Rectal smooth muscle tissue (tissue), 1 donor: Measurements from ENCODE around the gene ZNF440.
"Not testable (repeated sequence)": the region's sequence is repeated elsewhere in the genome, so short reads cannot be mapped to it uniquely, and the experiment has no call there.

Source experiments
- H3K27ac ChIP-seq: one replicate; pipeline ENCODE4 v1.7.0; 2013; ENCODE audit warnings: low read depth, low read length, inconsistent platforms
- H3K27me3 ChIP-seq: one replicate; pipeline ENCODE4 v1.7.0; 2013; ENCODE audit warnings: low read length; ENCODE audit not compliant: control insufficient read depth, insufficient read depth
- H3K36me3 ChIP-seq: one replicate; pipeline ENCODE4 v1.7.0; 2013; ENCODE audit warnings: low read length; ENCODE audit not compliant: control insufficient read depth, insufficient read depth
- H3K4me1 ChIP-seq: one replicate; pipeline ENCODE4 v1.7.0; 2013; ENCODE audit warnings: low read length; ENCODE audit not compliant: control insufficient read depth, insufficient read depth
- H3K4me3 ChIP-seq: one replicate; pipeline ENCODE4 v1.7.0; 2013; ENCODE audit warnings: low read length
- H3K9ac ChIP-seq: one replicate; pipeline ENCODE4 v1.7.0; 2013; ENCODE audit warnings: low read length

The ZNF440 gene

GRCh38 chr19:11792942-11793341 is 21.1 kb upstream of the ZNF440 start:
- Histone ChIP-seq H3K4me1 (peaks cover 3% of the 10 kb centered on the region), H3K9ac (no peak overlapping the region), H3K27me3 (no peaks in the 10 kb centered on the region), H3K4me3 (no peak overlapping the region), H3K27ac (no peak overlapping the region), H3K36me3 (no peaks in the 10 kb centered on the region)

GRCh38 chr19:11797491-11797890 is 16.6 kb upstream of the ZNF440 start:
- Histone ChIP-seq H3K9ac (no peak overlapping the region), H3K4me1 (peaks cover 6% of the 10 kb centered on the region), H3K27ac (peak overlapping the region; percentile 77), H3K4me3 (peak overlapping the region; percentile 79), H3K36me3 (no peaks in the 10 kb centered on the region), H3K27me3 (no peaks in the 10 kb centered on the region)

- H3K4me3 ChIP-seq = peak within 1 kb of the TSS; percentile 79
- H3K4me1 ChIP-seq = peaks cover 6% of the 10 kb centered on the region
- H3K36me3 ChIP-seq = no peaks in the 10 kb centered on the region
- peak within 1 kb of the TSS; percentile 77 for H3K27ac ChIP-seq
- H3K27me3 ChIP-seq = no peaks in the 10 kb centered on the region
- peak within 1 kb of the TSS; percentile 80 for H3K9ac ChIP-seq
These were observed 15.4 kb upstream of the ZNF440 start, which contains the start of gene ZNF491 for GRCh38 chr19:11798391-11799330. Gene ZNF491, plus strand, starts transcription at chr19:11798523. Its CDS starts 7,431 bp downstream, at chr19:11805954.

GRCh38 chr19:11806354-11807098 is 7.5 kb upstream of the ZNF440 start:
- Histone ChIP-seq H3K4me3 (no peak overlapping the region), H3K27me3 (no peaks in the 10 kb centered on the region), H3K36me3 (peaks cover 9% of the 10 kb centered on the region), H3K9ac (no peak overlapping the region), H3K27ac (no peak overlapping the region), H3K4me1 (no peaks in the 10 kb centered on the region)

- Histone ChIP-seq H3K9ac (no peak overlapping the region), H3K27ac (no peak overlapping the region), H3K27me3 (no peaks in the 10 kb centered on the region), H3K36me3 (peaks cover 9% of the 10 kb centered on the region), H3K4me1 (no peaks in the 10 kb centered on the region), H3K4me3 (no peak overlapping the region)
These were observed 7.0 kb upstream of the ZNF440 start for GRCh38 chr19:11807099-11807380.

GRCh38 chr19:11813703-11814028 is 407 bp upstream of the ZNF440 start:
- Histone ChIP-seq H3K27ac (peak overlapping the region; percentile 7), H3K4me3 (peak overlapping the region; percentile 66), H3K27me3 (no peaks in the 10 kb centered on the region), H3K9ac (peak overlapping the region; percentile 34), H3K36me3 (no peaks in the 10 kb centered on the region), H3K4me1 (no peaks in the 10 kb centered on the region)

- Histone ChIP-seq H3K27me3 (no peaks in the 10 kb centered on the region), H3K9ac (no peak overlapping the region), H3K4me1 (no peaks in the 10 kb centered on the region), H3K36me3 (no peaks in the 10 kb centered on the region), H3K4me3 (peak overlapping the region; percentile 87), H3K27ac (peak overlapping the region; percentile 83)
These were observed 595 bp downstream of the ZNF440 start for GRCh38 chr19:11814700-11815035.

- peaks cover 5% of the 10 kb centered on the region for H3K36me3 ChIP-seq
- no peaks in the 10 kb centered on the region for H3K27me3 ChIP-seq
These were observed 7.5 kb downstream of the ZNF440 start for GRCh38 chr19:11821474-11822109.

GRCh38 chr19:11828957-11829876 is 15.1 kb downstream of the ZNF440 start:
- not testable (repeated sequence) for H3K27ac ChIP-seq, H3K27me3 ChIP-seq, H3K4me3 ChIP-seq, H3K4me1 ChIP-seq, H3K9ac ChIP-seq
- H3K36me3 ChIP-seq = peaks cover 19% of the 10 kb centered on the region

More at GRCh38 chr19:11821474-11822109, 7.5 kb downstream of the ZNF440 start:
- H3K9ac ChIP-seq = no peak overlapping the region
- no peak overlapping the region for H3K4me3 ChIP-seq
- H3K4me1 ChIP-seq = no peaks in the 10 kb centered on the region
- H3K27ac ChIP-seq = no peak overlapping the region

GRCh38 chr19:11832253-11832912 is 18.3 kb downstream of the ZNF440 start:
- H3K27me3 ChIP-seq = no peaks in the 10 kb centered on the region
- H3K4me1 ChIP-seq = no peaks in the 10 kb centered on the region
- no peak overlapping the region for H3K9ac ChIP-seq
- H3K4me3 ChIP-seq = peak overlapping the region; percentile 27
- peaks cover 19% of the 10 kb centered on the region for H3K36me3 ChIP-seq
- H3K27ac ChIP-seq = no peak overlapping the region

- no peaks in the 10 kb centered on the region for H3K4me1 ChIP-seq
- no peak overlapping the region for H3K9ac ChIP-seq
- H3K27ac ChIP-seq = no peak overlapping the region
- H3K36me3 ChIP-seq = peaks cover 19% of the 10 kb centered on the region
- no peaks in the 10 kb centered on the region for H3K27me3 ChIP-seq
- no peak overlapping the region for H3K4me3 ChIP-seq
These were observed 19.5 kb downstream of the ZNF440 start for GRCh38 chr19:11833541-11833940.
